ENCODE results near the gene MAPRE3.

MAPRE3 gene

GRCh38 chr2:27042159-27042661 is 71.8 kb downstream of the MAPRE3 start:
- TF ChIP-seq Cebpa-rat (IDR thresholded peaks at IDR 0.05), result no peak
- Histone ChIP-seq H3K9me3 (replicated peaks in 1 of 11) (no peaks in the 10 kb centered on the region), H3K27me3 (no peaks in the 10 kb centered on the region), H3K9ac (no peak overlapping the region), H3K4me3 (no peak overlapping the region), H3K36me3 (peaks cover 44 to 62% (median 56%) of the 10 kb centered on the region in 11 experiments), H4K20me1 (peaks cover 0 to 56% (median 10%) of the 10 kb centered on the region in 11 experiments; a peak in 12 of 22 replicates), H3K27ac (peak overlapping the region in 4 of 11 experiments; percentile 27 to 36 (median 34); a peak in 4 of 22 replicates), H3K4me1 (peaks cover 22 to 41% (median 29%) of the 10 kb centered on the region in 10 experiments), H3K4me2 (peak overlapping the region; percentile 38 to 70 (median 54); a peak in 20 of 22 replicates)

GRCh38 chr2:27042985-27043634 is 72.7 kb downstream of the MAPRE3 start:
- no peak overlapping the region for H3K4me2 ChIP-seq
- H3K27me3 ChIP-seq, result no peaks in the 10 kb centered on the region
- H3K4me3 ChIP-seq, result no peak overlapping the region
- peaks cover 0 to 47% (median 7%) of the 10 kb centered on the region in 11 experiments; a peak in 12 of 22 replicates for H4K20me1 ChIP-seq
- no peak overlapping the region for H3K27ac ChIP-seq
- H3K4me1 ChIP-seq, result peaks cover 19 to 41% (median 27%) of the 10 kb centered on the region in 10 experiments
- H3K36me3 ChIP-seq, result peaks cover 35 to 53% (median 47%) of the 10 kb centered on the region in 11 experiments
- no peak for TF ChIP-seq Cebpa-rat (IDR thresholded peaks at IDR 0.05)
- no peaks in the 10 kb centered on the region for H3K9me3 ChIP-seq (replicated peaks in 1 of 11)
- H3K9ac ChIP-seq, result no peak overlapping the region

- H3K9me3 ChIP-seq (replicated peaks in 1 of 11), result no peaks in the 10 kb centered on the region
- H3K4me3 ChIP-seq, result peak overlapping the region; percentile 69 to 86 (median 76)
- H3K36me3 ChIP-seq, result peaks cover 5 to 19% (median 14%) of the 10 kb centered on the region in 11 experiments; a peak in 21 of 22 replicates
- peak overlapping the region; percentile 67 to 86 (median 81) for H3K9ac ChIP-seq
- H4K20me1 ChIP-seq, result no peaks in the 10 kb centered on the region; a peak in 1 of 22 replicates
- no peaks in the 10 kb centered on the region for H3K27me3 ChIP-seq
- H3K27ac ChIP-seq, result peak overlapping the region in 10 of 11 experiments; percentile 5 to 87 (median 72); a peak in 20 of 22 replicates
- peaks cover 23 to 28% (median 26%) of the 10 kb centered on the region in 10 experiments for H3K4me1 ChIP-seq
- TF ChIP-seq Cebpa-rat (IDR thresholded peaks at IDR 0.05), result no peak
- peak overlapping the region; percentile 87 to 98 (median 97) for H3K4me2 ChIP-seq
Observed at GRCh38 chr2:27049422-27050280, 79.2 kb downstream of the MAPRE3 start.

- Histone ChIP-seq H3K4me3 (peak overlapping the region; percentile 69 to 86 (median 76)), H3K36me3 (peaks cover 12 to 27% (median 22%) of the 10 kb centered on the region in 11 experiments), H4K20me1 (no peaks in the 10 kb centered on the region; a peak in 1 of 22 replicates), H3K4me1 (peaks cover 23 to 28% (median 26%) of the 10 kb centered on the region in 10 experiments), H3K4me2 (peak overlapping the region; percentile 87 to 98 (median 97)), H3K9ac (peak overlapping the region; percentile 67 to 86 (median 81)), H3K9me3 (replicated peaks in 1 of 11) (no peaks in the 10 kb centered on the region), H3K27ac (peak overlapping the region; percentile 37 to 88 (median 82); a peak in 21 of 22 replicates), H3K27me3 (no peaks in the 10 kb centered on the region)
- TF ChIP-seq Cebpa-rat (IDR thresholded peaks at IDR 0.05), result no peak
Observed at GRCh38 chr2:27050281-27050995, 80.0 kb downstream of the MAPRE3 start.

- peak within 1 kb of the TSS; percentile 67 to 86 (median 81) for H3K9ac ChIP-seq
- H3K27ac ChIP-seq, result peak within 1 kb of the TSS; percentile 37 to 88 (median 82); a peak in 21 of 22 replicates
- no peaks in the 10 kb centered on the region; a peak in 1 of 22 replicates for H4K20me1 ChIP-seq
- peaks cover 21 to 35% (median 30%) of the 10 kb centered on the region in 11 experiments for H3K36me3 ChIP-seq
- peak within 1 kb of the TSS; percentile 69 to 86 (median 76) for H3K4me3 ChIP-seq
- no peak for TF ChIP-seq Cebpa-rat (IDR thresholded peaks at IDR 0.05)
- no peaks in the 10 kb centered on the region for H3K9me3 ChIP-seq (replicated peaks in 1 of 11)
- no peaks in the 10 kb centered on the region for H3K27me3 ChIP-seq
- peaks cover 23 to 28% (median 26%) of the 10 kb centered on the region in 10 experiments for H3K4me1 ChIP-seq
- peak within 1 kb of the TSS; percentile 94 to 98 (median 98) for H3K4me2 ChIP-seq
Observed at GRCh38 chr2:27050996-27051901, 80.8 kb downstream of the MAPRE3 start, which contains the start of gene AGBL5. Gene AGBL5 (plus strand): TSS chr2:27051668. CDS start chr2:27052959, 1,291 bp downstream.

- Histone ChIP-seq H3K9me3 (replicated peaks in 1 of 11) (no peaks in the 10 kb centered on the region), H4K20me1 (no peaks in the 10 kb centered on the region; a peak in 1 of 22 replicates), H3K9ac (peak overlapping the region; percentile 67 to 86 (median 81)), H3K27ac (peak overlapping the region in 10 of 11 experiments; percentile 58 to 88 (median 82); a peak in 18 of 22 replicates), H3K27me3 (no peaks in the 10 kb centered on the region), H3K4me2 (peak overlapping the region; percentile 92 to 98 (median 97)), H3K36me3 (peaks cover 29 to 43% (median 38%) of the 10 kb centered on the region in 11 experiments), H3K4me1 (peaks cover 23 to 28% (median 26%) of the 10 kb centered on the region in 10 experiments), H3K4me3 (peak overlapping the region; percentile 69 to 86 (median 76))
- TF ChIP-seq Cebpa-rat (IDR thresholded peaks at IDR 0.05), result no peak
Observed at GRCh38 chr2:27051902-27052645, 81.6 kb downstream of the MAPRE3 start.

GRCh38 chr2:27053321-27053720 is 82.9 kb downstream of the MAPRE3 start:
- Histone ChIP-seq H3K36me3 (peaks cover 35 to 56% (median 50%) of the 10 kb centered on the region in 11 experiments), H3K4me3 (no peak overlapping the region), H4K20me1 (peaks cover 0 to 2% (median 0%) of the 10 kb centered on the region in 11 experiments; a peak in 2 of 22 replicates), H3K27ac (no peak overlapping the region), H3K9me3 (replicated peaks in 1 of 11) (no peaks in the 10 kb centered on the region), H3K4me2 (no peak overlapping the region), H3K4me1 (peaks cover 23 to 28% (median 26%) of the 10 kb centered on the region in 10 experiments), H3K27me3 (no peaks in the 10 kb centered on the region), H3K9ac (0 out of 22 replicates have a peak overlapping the region, but pooled peaks of 1 of the 11 experiments have one; percentile 5)
- TF ChIP-seq Cebpa-rat (IDR thresholded peaks at IDR 0.05), result no peak

All from BLaER1 treated with 17β-estradiol and CSF1 and Interleukin-3, amounts not matched to agents 10 nM and 100 nM (cell line).